OCI-LY1 (cell line): ENCODE results near the gene CCDC85C.

Source experiments
- EZH2 ChIP-seq: fragments of 200-600 bp; sonication (generic), shearing (Covaris generic); IDR thresholded peaks from 2 replicates; pipeline ENCODE4 v1.8.0; 2017; ENCODE audit warnings: borderline replicate concordance, mixed run types, mild to moderate bottlenecking, antibody characterized with exemption, low read length, moderate library complexity, mixed read lengths
- TF ChIP-seq, protein P1 (sequence below): fragments of 200-600 bp; sonication (generic), shearing (Covaris generic); IDR thresholded peaks from 2 replicates; pipeline ENCODE4 v1.5.1; 2017; ENCODE audit warnings: mild to moderate bottlenecking, antibody characterized with exemption, low read length, moderate library complexity, mixed read lengths

GRCh38 chr14:99514552-99515300 is 89.3 kb downstream of the CCDC85C start:
- TF ChIP-seq, protein P1, sequence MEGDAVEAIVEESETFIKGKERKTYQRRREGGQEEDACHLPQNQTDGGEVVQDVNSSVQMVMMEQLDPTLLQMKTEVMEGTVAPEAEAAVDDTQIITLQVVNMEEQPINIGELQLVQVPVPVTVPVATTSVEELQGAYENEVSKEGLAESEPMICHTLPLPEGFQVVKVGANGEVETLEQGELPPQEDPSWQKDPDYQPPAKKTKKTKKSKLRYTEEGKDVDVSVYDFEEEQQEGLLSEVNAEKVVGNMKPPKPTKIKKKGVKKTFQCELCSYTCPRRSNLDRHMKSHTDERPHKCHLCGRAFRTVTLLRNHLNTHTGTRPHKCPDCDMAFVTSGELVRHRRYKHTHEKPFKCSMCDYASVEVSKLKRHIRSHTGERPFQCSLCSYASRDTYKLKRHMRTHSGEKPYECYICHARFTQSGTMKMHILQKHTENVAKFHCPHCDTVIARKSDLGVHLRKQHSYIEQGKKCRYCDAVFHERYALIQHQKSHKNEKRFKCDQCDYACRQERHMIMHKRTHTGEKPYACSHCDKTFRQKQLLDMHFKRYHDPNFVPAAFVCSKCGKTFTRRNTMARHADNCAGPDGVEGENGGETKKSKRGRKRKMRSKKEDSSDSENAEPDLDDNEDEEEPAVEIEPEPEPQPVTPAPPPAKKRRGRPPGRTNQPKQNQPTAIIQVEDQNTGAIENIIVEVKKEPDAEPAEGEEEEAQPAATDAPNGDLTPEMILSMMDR = no peak
- no peak for TF ChIP-seq EZH2
